Hematopoietic multipotent progenitor cell treated with erythropoietin and hydrocortisone succinate and interleukin-3 and kit ligand, for 15 days (in vitro differentiated cells): ENCODE measurements around the gene PLCB2.

ENCODE experiments used
- DNase-seq: peaks from one replicate; pipeline ENCODE4 v3.0.0-alpha.2; 2015; ENCODE audit warnings: low spot score

The PLCB2 gene

DNA sequence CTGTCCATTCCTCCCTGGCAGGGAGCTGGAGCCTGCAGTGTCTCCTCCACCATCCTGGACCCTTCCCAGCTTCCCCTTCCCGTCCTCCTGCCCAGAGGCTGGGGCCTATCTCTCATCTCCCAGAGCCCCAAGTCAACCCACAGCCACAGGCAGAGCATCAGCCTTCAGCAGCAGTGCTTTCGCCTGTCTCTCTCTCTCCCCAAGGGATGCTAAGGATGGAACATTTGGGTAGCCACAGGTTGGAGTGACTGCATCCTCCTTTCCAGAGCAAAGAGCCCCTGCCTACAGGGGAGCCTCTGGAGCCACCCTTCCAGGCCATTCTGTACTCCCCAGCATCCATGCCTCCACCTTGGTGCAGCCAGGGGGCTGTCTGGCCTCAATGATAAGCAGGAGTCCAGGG lies 4.2 kb downstream of the PLCB2 start:
- no peak for DNase-seq

- no peak for DNase-seq
Measured at GRCh38 chr15:40302981-40303380, 4.8 kb downstream of the PLCB2 start.

GRCh38 chr15:40302288-40302886 lies 5.3 kb downstream of the PLCB2 start:
- DNase-seq = no peak

- DNase-seq = no peak
Measured at GRCh38 chr15:40301467-40302179, 6.1 kb downstream of the PLCB2 start.

GRCh38 chr15:40300771-40301170 lies 7.0 kb downstream of the PLCB2 start:
- DNase-seq = no peak

DNA sequence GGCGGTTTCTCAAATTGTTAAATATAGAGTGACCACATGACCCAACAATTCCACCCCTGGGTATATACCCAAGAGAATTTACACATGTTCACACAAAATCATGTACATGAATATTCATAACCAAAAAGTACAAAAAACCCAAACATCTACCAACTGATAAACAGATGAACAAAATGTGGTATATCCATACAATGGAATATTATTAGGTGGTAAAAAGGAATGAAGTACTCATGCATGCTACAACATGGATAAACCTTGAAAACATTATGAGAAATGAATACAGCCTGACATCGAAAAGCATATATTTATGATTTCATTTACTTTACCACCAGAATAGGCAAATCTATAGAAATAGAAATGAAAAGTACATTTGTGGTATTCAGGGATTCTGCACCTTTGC lies 7.4 kb downstream of the PLCB2 start:
- no peak for DNase-seq

DNA sequence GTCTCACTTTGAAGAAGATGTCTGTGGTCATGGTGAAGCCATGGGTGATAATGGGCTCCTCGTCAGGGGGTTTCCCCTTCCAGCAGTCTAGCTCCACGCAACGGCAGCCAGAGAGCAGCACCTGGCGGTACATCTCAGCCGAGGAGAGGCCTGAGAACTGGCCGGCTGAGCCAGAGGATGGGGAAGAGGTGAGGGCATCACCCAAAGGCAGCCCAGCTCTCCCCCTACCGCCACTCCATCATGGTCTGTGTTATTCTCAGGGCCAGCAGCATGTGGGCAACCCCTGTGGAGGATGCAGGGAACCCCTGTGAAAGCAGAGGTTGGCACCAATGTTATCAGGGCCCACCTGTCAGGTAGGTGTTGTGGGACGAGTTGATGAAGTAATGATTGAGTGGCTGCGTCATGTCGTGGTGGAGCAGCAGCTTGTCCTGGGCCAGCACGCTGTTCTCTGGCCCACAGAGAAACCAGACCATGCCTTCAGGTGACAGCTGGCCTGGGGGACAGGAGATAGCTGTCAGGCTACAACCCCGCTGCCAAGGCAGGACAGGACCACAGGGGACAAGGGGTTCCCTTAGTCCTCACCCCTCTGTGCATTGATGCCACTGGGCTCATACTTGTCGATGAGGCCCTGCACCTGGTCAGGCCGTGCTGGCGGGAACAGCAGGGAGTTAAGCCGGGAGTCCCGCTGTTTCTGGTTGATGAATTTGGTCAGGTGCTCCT lies 9.4 kb downstream of the PLCB2 start:
- DNase-seq = no peak

DNA sequence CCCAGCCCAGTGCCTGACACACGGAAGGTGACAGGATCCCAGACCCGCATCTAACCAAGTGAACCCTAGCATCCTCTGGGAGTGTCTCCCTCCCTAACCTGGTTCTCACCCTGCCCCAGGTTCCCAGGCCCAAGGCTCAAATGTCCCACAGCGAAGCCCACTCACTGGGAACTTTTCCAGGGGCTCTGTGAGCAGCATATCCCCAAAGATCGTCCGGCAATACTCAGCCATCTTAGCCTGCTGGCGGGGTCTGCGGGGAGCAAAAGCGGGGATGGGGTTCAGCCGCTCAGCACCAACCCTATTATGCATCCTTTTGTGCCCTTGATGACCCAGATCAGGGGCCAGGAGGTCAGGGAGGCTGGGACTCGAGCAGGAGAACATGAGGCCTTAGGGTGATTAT lies 10.4 kb downstream of the PLCB2 start:
- DNase-seq = no peak

DNA sequence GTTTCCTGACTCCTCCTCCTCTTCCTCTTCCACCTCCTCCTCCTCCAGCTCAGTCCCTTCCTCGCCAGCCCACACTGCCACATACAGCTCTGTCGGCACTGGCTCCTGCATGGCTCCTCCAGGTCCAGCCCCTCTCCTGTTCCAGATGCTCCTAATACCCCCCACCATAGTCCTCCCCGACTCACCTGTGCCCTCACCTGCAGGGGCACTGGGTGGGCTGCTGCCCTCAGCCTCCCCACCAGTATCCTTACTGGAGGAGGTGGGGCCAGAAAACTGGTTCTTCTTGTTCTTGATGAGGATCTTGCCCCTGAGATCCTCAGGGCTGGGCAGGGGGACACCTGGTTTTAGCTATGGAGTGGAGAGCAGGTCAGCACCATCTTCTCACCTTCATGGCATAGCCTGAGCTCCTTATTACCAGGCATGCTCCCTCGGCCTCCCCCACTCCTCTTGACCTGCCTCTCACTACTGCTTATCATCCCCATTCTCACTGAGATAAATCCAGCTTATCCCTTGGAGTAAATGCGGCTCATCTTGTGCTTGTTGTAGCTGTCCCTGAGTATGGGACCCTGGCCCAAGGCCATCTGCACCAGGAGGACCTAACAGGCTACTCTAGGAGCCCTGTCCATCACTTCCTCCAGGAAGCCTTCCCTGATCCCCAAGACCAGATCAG lies 11.0 kb downstream of the PLCB2 start:
- no peak for DNase-seq

- DNase-seq = no peak
Measured at GRCh38 chr15:40295877-40296560, 11.7 kb downstream of the PLCB2 start.

GRCh38 chr15:40295297-40295696 lies 12.4 kb downstream of the PLCB2 start:
- DNase-seq = no peak

DNA sequence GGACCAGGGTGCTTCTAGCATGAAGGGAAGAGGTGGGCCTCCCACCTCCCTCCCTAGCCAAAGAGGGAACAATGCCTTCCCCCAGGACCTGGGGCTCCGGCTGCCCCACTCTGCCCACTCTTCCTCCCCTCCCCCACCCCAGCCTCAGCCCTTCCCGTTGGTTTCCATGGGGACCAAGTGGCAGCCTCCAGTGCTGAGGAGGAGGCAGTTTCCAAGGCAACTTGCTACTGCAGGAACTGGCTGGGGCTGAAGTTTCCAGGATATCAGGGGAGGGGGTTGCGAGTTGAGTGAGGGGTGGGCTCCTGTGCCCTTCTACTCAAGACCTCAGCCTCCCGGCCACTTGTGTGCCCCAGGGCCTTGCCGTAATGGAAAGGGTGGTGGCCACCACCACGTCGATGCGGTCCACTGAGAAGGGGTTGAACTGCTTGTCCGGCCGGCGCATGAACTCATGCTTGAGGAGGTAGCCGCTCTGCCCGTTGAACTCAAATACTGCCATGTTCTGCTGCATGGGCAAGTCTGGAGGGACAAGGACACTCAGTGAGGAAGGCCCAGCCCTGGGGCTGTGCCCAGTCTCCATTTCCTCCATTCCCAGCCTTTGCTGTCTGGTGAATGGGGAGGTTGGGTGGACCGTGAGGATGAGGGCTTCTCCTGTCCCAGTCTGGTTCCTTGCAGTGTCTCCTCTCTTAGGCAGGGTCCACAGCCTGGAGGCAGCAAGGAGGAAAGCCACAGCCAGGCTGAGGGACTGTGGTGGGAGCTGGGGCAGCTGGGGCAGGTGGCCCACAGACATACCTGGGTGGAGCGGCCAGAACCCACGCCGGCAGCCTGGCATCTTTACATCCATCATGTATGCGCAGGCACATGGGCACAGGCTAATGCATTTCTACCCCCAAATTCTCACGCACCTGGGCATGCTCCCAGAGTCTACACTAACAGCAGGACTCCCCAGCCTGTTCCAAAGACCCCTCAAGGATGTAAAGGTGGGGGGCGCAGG lies 13.5 kb downstream of the PLCB2 start:
- no peak for DNase-seq

DNA sequence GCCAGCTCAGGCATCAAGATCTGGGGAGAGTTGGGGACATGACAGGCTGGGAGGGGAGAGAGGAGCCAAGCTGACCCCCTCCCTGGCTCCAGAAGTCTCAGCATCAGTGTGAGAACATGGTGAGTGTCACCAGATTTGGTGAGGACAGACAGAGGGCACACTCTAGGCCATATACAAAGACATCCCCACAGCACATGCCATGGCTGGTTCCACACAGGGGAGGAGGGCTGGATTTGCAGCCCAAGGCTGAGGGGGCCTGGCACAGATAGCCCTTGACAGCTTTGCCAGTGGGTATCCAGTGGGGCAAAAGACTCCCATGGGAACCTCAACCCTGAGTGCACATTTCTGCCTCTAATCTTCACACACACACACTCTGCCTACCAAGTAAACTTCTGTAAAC lies 14.7 kb downstream of the PLCB2 start:
- DNase-seq = no peak

GRCh38 chr15:40292246-40292645 lies 15.5 kb downstream of the PLCB2 start:
- no peak for DNase-seq

DNA sequence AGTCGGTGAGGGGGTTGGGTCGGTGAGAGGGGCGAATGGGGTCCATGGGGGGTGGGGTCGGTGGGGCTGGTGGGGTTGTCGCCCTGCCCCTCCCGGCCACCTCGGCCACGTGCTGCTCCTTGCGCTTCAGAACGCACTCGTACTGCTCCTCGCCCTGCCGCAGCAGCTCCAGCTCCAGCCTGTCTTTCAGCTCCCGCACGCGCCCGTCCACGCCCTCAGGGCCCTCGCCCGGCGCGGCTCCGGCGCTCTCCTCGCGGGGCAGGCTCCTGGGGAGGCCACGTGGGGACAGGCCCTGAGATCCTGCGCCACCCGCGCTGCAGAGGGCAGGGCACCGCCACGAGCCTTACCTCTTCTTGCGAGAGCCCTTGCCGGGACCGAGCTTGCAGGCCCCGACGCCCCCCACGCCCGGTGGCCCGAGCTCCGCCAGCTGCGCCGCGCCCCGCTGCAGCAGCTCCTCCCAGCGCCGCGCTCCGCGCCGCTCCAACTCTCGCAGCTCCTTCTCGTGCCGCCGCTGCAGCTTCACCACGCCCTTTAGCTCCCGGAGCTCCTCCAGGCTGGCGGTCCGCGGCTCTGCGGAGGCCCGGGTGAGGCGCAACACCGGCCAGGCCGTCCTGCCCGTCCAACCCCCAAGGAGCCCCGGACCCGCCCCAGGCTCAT lies 16.7 kb downstream of the PLCB2 start:
- no peak for DNase-seq

DNA sequence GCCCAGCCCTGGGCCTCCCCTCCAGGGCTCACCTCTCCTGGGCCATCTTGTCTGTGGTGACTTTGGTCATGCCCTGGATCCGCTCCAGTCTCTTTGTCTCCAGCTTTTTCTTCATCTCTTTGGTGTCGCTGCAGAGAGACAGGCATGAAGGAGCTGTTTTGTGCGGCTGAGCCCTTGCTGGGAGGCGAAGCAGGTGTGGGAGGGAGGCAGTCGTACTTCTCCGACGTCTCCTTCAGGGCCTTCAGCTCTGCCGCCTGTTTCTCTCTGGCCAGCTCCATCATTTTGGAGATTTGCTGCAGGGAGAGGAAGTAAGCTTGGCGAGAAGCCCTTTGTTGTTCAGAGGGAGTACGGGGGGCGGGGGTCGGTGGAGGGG lies 17.2 kb downstream of the PLCB2 start:
- DNase-seq = no peak

- DNase-seq = no peak
Measured at GRCh38 chr15:40289140-40289775, 18.5 kb downstream of the PLCB2 start.

GRCh38 chr15:40287968-40288367 lies 19.8 kb downstream of the PLCB2 start:
- DNase-seq = no peak

GRCh38 chr15:40287505-40287904 lies 20.2 kb downstream of the PLCB2 start:
- DNase-seq = no peak

GRCh38 chr15:40286794-40287193 lies 20.9 kb downstream of the PLCB2 start:
- no peak for DNase-seq
